HTR-8/SVneo (cell line): Measurements from ENCODE around the gene DDO.

ENCODE experiments used
- DNase-seq: peaks from one replicate; pipeline ENCODE4 v3.0.0; 2011; ENCODE audit warnings: low spot score, mixed read lengths; ENCODE audit not compliant: insufficient read length
- FAIRE-seq: peaks from 2 replicates; lab custom pipeline; 2011; peaks lifted over from hg19 to GRCh38; lab: Jason Lieb, UNC

Gene DDO

GRCh38 chr6:110378552-110378951 lies 36.8 kb downstream of the DDO start:
- no peak for FAIRE-seq
- no peak for DNase-seq

GRCh38 chr6:110369066-110369465 lies 46.3 kb downstream of the DDO start:
- FAIRE-seq (no peak), DNase-seq (no peak)

- no peak for DNase-seq
- no peak for FAIRE-seq
These were observed 47.1 kb downstream of the DDO start for GRCh38 chr6:110368284-110368683.

- DNase-seq (no peak), FAIRE-seq (no peak)
These were observed 47.5 kb downstream of the DDO start for GRCh38 chr6:110367825-110368224.

- DNase-seq = no peak
- no peak for FAIRE-seq
These were observed 48.4 kb downstream of the DDO start for GRCh38 chr6:110366975-110367374.

GRCh38 chr6:110366256-110366655 lies 49.1 kb downstream of the DDO start:
- no peak for DNase-seq
- FAIRE-seq = no peak

GRCh38 chr6:110364364-110365105 lies 50.8 kb downstream of the DDO start:
- DNase-seq = no peak
- FAIRE-seq = no peak

- no peak for FAIRE-seq
These were observed 51.6 kb downstream of the DDO start for GRCh38 chr6:110363748-110364147.

GRCh38 chr6:110360676-110361075 lies 54.7 kb downstream of the DDO start:
- DNase-seq = no peak
- FAIRE-seq = no peak

More at GRCh38 chr6:110363748-110364147, 51.6 kb downstream of the DDO start:
- DNase-seq = no peak

- DNase-seq (no peak), FAIRE-seq (no peak)
These were observed 55.8 kb downstream of the DDO start for GRCh38 chr6:110359556-110359955.

- FAIRE-seq (no peak), DNase-seq (no peak)
These were observed 56.7 kb downstream of the DDO start for GRCh38 chr6:110358553-110359160.

- DNase-seq = no peak
- FAIRE-seq = no peak
These were observed 57.5 kb downstream of the DDO start, which contains the start of gene METTL24 for GRCh38 chr6:110357664-110358552. METTL24 (minus strand) TSS chr6:110358349; CDS start chr6:110358272, 77 bp downstream.

- DNase-seq (no peak), FAIRE-seq (no peak)
These were observed 58.1 kb downstream of the DDO start for GRCh38 chr6:110357298-110357663.

- DNase-seq (no peak), FAIRE-seq (no peak)
These were observed 58.6 kb downstream of the DDO start for GRCh38 chr6:110356778-110357177.

- no peak for FAIRE-seq
- DNase-seq = no peak
These were observed 59.6 kb downstream of the DDO start for GRCh38 chr6:110355727-110356126.

GRCh38 chr6:110355022-110355421 lies 60.4 kb downstream of the DDO start:
- DNase-seq (no peak), FAIRE-seq (no peak)

- FAIRE-seq (no peak), DNase-seq (no peak)
These were observed 61.2 kb downstream of the DDO start for GRCh38 chr6:110354153-110354552.

- DNase-seq (no peak), FAIRE-seq (no peak)
These were observed 61.8 kb downstream of the DDO start for GRCh38 chr6:110353457-110354001.

GRCh38 chr6:110352563-110353262 lies 62.7 kb downstream of the DDO start:
- no peak for DNase-seq
- FAIRE-seq = no peak

- DNase-seq (no peak), FAIRE-seq (no peak)
These were observed 63.4 kb downstream of the DDO start for GRCh38 chr6:110351986-110352385.
